AG09309 (cell line): ENCODE measurements around the gene GREB1L.

Experiments used
- DNase-seq: peaks from one replicate; pipeline ENCODE4 v3.0.0-alpha.2; 2010; ENCODE audit warnings: low read depth
- H3K4me3 ChIP-seq: 2 replicates; pipeline ENCODE4 v1.5.1; 2011; ENCODE audit warnings: mild to moderate bottlenecking, low read depth, low read length, moderate library complexity; ENCODE audit not compliant: control insufficient read depth
- TF ChIP-seq, protein P1 (sequence below): IDR thresholded peaks from 2 replicates; pipeline ENCODE4 v1.5.1; 2011; ENCODE audit warnings: mild to moderate bottlenecking, low read depth, low read length, inconsistent platforms; ENCODE audit not compliant: insufficient read depth, control insufficient read depth; ENCODE audit errors: missing control alignments

The GREB1L gene

DNA sequence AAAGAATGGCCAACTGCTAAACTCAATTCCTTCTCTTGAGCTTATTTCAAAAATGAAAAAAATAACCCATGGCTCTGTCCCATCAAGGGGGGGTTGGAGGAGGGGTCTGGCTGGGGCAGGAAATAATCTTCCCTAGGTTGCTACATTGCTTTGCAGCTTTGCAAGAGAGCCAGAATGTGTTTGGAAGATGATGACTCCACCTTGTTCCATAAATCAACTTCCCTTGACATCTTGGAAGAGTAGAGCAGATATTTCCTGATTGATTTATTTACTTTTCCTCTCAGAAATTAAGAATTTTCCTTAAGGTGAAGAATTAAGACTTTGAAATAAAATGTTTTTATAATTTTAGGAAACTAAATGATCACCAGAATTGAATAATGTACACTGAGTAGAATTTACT is 317.2 kb downstream of the GREB1L start:
- DNase-seq = no peak
- TF ChIP-seq, protein P1, sequence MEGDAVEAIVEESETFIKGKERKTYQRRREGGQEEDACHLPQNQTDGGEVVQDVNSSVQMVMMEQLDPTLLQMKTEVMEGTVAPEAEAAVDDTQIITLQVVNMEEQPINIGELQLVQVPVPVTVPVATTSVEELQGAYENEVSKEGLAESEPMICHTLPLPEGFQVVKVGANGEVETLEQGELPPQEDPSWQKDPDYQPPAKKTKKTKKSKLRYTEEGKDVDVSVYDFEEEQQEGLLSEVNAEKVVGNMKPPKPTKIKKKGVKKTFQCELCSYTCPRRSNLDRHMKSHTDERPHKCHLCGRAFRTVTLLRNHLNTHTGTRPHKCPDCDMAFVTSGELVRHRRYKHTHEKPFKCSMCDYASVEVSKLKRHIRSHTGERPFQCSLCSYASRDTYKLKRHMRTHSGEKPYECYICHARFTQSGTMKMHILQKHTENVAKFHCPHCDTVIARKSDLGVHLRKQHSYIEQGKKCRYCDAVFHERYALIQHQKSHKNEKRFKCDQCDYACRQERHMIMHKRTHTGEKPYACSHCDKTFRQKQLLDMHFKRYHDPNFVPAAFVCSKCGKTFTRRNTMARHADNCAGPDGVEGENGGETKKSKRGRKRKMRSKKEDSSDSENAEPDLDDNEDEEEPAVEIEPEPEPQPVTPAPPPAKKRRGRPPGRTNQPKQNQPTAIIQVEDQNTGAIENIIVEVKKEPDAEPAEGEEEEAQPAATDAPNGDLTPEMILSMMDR = no peak
- H3K4me3 ChIP-seq = no peak overlapping the region

- TF ChIP-seq, protein P1 = no peak
- H3K4me3 ChIP-seq = no peak overlapping the region
- no peak for DNase-seq
Observed at GRCh38 chr18:21571772-21572171, 329.7 kb downstream of the GREB1L start.
